ENCODE measurements around the gene KBTBD13. TPM values are rescaled to one million over a fixed set of nuclear protein-coding genes. Genes with fewer than 3 reads are reported as not detected.

KBTBD13 gene
- polyA plus RNA-seq, 1 donor (not counting 4 experiments of a cell fraction or from before 2014, with no cell fraction given) = not detected

DNA sequence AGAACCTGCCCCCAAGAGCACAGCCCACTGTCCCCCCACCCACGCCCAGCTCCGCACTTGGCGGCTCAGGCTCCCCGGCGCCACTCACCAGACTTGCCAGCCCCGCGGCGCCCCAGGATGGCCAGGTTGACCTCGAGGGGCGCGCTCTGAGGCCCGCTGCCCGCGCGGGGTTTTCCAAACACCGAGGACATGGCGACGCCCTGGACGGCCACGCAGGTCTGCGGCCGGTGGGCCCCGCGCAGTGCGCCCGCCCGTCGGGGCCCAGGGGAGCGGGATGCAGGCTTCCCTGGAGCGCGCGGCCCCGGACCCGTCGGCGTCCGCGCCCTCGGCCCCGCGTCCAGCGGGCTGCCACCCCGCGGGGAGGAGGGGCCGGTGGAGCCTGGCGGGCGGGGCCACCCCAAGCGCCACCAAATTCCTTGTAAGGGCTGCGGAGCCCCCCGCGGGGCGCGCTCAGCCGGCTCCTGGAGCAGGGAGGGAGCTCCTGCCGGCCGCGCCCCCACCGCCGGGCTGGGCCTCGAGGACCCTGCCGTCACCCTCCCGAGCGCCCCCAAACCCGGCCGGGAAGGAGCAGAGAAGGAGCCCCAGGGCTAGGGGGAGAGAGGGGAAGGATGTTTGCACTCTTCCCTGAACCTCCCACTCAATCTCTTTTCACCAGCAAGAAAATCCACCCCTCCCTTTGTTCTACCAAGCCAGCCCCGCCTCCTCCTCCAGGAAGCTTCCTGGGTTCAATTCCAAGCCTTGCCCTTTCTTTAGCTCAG lies 8.7 kb upstream of the KBTBD13 start, which contains the start of gene RASL12:
Gene RASL12 (minus strand): TSS at position 347 of the 758 bp plus-strand sequence. CDS start 156 bp downstream, at position 191.
- FAIRE-seq (no peak), DNase-seq (ENCODE audit: low read depth, low spot score) (no peak)
- H3K27me3 ChIP-seq (ENCODE audit: control insufficient read depth, extremely low read depth, insufficient read depth, low read length) = peaks cover 35% of the 10 kb centered on the region
- no peak within 1 kb of the TSS for H3K4me2 ChIP-seq (ENCODE audit: control insufficient read depth, extremely low read depth, insufficient read depth, low read depth, low read length)
- H3K9me1 ChIP-seq (ENCODE audit: control insufficient read depth, extremely low read depth, insufficient read depth, low read length) = no peaks in the 10 kb centered on the region
- H3K79me2 ChIP-seq (ENCODE audit: control insufficient read depth, insufficient read depth, low read length) = no peaks in the 10 kb centered on the region
- H3K4me1 ChIP-seq (ENCODE audit: control insufficient read depth, extremely low read depth, insufficient read depth, low read length) = no peaks in the 10 kb centered on the region
- no peak within 1 kb of the TSS for H2AFZ ChIP-seq (ENCODE audit: control insufficient read depth, low read length)
- no peak within 1 kb of the TSS for H3K27ac ChIP-seq (ENCODE audit: control insufficient read depth, insufficient read depth, low read length)
- dilution Hi-C loops (cut with MboI; ENCODE audit: extremely low pct_ligation_motif_present, low sequenced_read_pairs) = no loop called here
- no peaks in the 10 kb centered on the region for H3K36me3 ChIP-seq (ENCODE audit: control insufficient read depth in 2 of 2, extremely low read depth in 1 of 2, insufficient read depth in 2 of 2, low read length in 2 of 2)
- TF ChIP-seq, protein P1, sequence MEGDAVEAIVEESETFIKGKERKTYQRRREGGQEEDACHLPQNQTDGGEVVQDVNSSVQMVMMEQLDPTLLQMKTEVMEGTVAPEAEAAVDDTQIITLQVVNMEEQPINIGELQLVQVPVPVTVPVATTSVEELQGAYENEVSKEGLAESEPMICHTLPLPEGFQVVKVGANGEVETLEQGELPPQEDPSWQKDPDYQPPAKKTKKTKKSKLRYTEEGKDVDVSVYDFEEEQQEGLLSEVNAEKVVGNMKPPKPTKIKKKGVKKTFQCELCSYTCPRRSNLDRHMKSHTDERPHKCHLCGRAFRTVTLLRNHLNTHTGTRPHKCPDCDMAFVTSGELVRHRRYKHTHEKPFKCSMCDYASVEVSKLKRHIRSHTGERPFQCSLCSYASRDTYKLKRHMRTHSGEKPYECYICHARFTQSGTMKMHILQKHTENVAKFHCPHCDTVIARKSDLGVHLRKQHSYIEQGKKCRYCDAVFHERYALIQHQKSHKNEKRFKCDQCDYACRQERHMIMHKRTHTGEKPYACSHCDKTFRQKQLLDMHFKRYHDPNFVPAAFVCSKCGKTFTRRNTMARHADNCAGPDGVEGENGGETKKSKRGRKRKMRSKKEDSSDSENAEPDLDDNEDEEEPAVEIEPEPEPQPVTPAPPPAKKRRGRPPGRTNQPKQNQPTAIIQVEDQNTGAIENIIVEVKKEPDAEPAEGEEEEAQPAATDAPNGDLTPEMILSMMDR (optimal IDR thresholded peaks at IDR 0.05 in 1 of 3, IDR thresholded peaks at IDR 0.05 in 1 of 3, conservative IDR thresholded peaks at IDR 0.05 in 1 of 3; ENCODE audit: extremely low read depth in 1 of 3, insufficient read depth in 2 of 3, low read length in 3 of 3) = no peak
- TF ChIP-seq EZH2 (IDR thresholded peaks at IDR 0.05; ENCODE audit: low read length) = peak; percentile 32
- no peak within 1 kb of the TSS for H3K9ac ChIP-seq (ENCODE audit: control insufficient read depth, extremely low read depth, insufficient read depth, low read length)
- H4K20me1 ChIP-seq (ENCODE audit: control insufficient read depth, extremely low read depth, insufficient read depth, low read length) = no peaks in the 10 kb centered on the region
- no peak within 1 kb of the TSS for H3K4me3 ChIP-seq (ENCODE audit: control insufficient read depth in 2 of 3, extremely low read depth in 1 of 3, insufficient read depth in 2 of 3, low read depth in 1 of 3, low read length in 3 of 3)
- H3K9me3 ChIP-seq (ENCODE audit: control insufficient read depth, low read depth, low read length) = no peaks in the 10 kb centered on the region

DNA sequence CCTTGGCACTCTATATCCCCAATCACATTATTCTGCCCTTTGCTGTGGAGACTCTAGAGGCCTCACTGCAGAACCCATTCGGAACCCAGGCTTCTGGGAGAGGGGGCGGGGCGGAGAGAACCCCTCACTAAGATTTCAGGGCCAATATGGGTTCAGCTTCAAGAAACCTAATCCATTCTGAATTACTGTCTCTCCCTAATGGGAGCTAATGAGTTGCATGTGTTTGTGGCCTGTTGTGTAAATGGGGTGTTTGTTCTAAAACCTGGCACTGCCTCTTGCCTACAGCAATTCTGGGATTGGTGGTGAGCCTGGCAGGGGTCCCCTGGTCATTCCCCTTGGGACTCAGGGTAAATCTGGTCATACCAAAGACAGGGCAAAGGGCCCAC lies 8.2 kb upstream of the KBTBD13 start:
- dilution Hi-C loops (cut with MboI; ENCODE audit: extremely low pct_ligation_motif_present, low sequenced_read_pairs) = no loop called here
- Histone ChIP-seq H3K27me3 (ENCODE audit: control insufficient read depth, extremely low read depth, insufficient read depth, low read length) (peaks cover 35% of the 10 kb centered on the region), H3K79me2 (ENCODE audit: control insufficient read depth, insufficient read depth, low read length) (no peaks in the 10 kb centered on the region), H3K9me1 (ENCODE audit: control insufficient read depth, extremely low read depth, insufficient read depth, low read length) (no peaks in the 10 kb centered on the region), H3K9me3 (ENCODE audit: control insufficient read depth, low read depth, low read length) (no peaks in the 10 kb centered on the region), H3K9ac (ENCODE audit: control insufficient read depth, extremely low read depth, insufficient read depth, low read length) (no peak overlapping the region), H3K4me2 (ENCODE audit: control insufficient read depth, extremely low read depth, insufficient read depth, low read depth, low read length) (no peak overlapping the region), H2AFZ (ENCODE audit: control insufficient read depth, low read length) (no peak overlapping the region), H3K36me3 (ENCODE audit: control insufficient read depth in 2 of 2, extremely low read depth in 1 of 2, insufficient read depth in 2 of 2, low read length in 2 of 2) (no peaks in the 10 kb centered on the region), H3K4me3 (ENCODE audit: control insufficient read depth in 2 of 3, extremely low read depth in 1 of 3, insufficient read depth in 2 of 3, low read depth in 1 of 3, low read length in 3 of 3) (no peak overlapping the region), H3K27ac (ENCODE audit: control insufficient read depth, insufficient read depth, low read length) (no peak overlapping the region), H4K20me1 (ENCODE audit: control insufficient read depth, extremely low read depth, insufficient read depth, low read length) (no peaks in the 10 kb centered on the region), H3K4me1 (ENCODE audit: control insufficient read depth, extremely low read depth, insufficient read depth, low read length) (no peaks in the 10 kb centered on the region)
- TF ChIP-seq EZH2 (IDR thresholded peaks at IDR 0.05; ENCODE audit: low read length) = no peak
- TF ChIP-seq, protein P1 (optimal IDR thresholded peaks at IDR 0.05 in 1 of 3, IDR thresholded peaks at IDR 0.05 in 1 of 3, conservative IDR thresholded peaks at IDR 0.05 in 1 of 3; ENCODE audit: extremely low read depth in 1 of 3, insufficient read depth in 2 of 3, low read length in 3 of 3) = no peak
- DNase-seq (ENCODE audit: low read depth, low spot score) = no peak
- FAIRE-seq = no peak

All from keratinocyte (primary cell).